HG03064 (cell line): ENCODE data around the gene LTV1.
"Not testable (repeated sequence)": the region's sequence is repeated elsewhere in the genome, so short reads cannot be mapped to it uniquely, and the experiment has no call there.

Experiments used
- ATAC-seq: cut with Tn5 transposase; IDR thresholded peaks from one replicate; pipeline ENCODE4 v1.9.1; 2021; ENCODE audit warnings: low read depth; ENCODE audit not compliant: unreplicated experiment

The LTV1 gene, protein sequence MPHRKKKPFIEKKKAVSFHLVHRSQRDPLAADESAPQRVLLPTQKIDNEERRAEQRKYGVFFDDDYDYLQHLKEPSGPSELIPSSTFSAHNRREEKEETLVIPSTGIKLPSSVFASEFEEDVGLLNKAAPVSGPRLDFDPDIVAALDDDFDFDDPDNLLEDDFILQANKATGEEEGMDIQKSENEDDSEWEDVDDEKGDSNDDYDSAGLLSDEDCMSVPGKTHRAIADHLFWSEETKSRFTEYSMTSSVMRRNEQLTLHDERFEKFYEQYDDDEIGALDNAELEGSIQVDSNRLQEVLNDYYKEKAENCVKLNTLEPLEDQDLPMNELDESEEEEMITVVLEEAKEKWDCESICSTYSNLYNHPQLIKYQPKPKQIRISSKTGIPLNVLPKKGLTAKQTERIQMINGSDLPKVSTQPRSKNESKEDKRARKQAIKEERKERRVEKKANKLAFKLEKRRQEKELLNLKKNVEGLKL

DNA sequence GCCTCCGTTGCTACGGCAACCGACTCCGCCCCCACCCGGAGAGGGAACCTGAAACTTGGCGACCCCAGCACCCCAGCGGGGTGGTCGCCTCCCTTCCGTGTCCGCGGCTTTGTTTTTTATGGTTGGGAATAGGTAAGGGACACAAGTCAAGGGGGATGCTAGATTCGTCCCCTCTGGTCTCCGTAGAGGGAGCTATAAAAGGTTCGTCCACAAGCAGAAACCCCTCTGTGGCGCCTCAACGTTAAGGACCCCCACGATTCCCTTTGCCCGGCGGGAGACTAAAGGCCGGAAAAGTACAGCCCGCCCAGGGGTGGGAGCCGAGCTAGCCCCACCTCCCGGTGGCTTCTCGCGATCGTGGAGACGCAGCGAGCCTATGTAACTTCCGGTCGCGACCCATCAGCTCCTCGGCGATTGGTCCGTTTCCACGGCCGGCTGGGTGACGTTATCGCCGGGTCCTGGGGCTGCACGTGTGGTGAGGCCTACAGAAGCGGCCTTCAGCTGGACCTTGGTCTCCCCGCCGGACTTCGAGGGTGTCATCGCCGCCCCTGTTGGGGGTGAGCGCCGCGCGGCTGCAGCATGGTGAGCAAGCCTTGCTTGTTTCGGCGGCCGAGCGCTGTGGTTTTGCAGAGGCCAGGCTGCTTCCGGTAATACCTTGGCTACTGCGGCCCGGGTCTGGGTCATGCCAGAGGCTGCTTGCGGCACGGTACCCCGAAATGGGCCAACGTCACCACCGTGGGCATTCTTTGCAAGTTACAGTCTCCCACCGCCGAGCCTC is at the start of gene LTV1:
TSS of gene LTV1 (plus strand) at position 437 of the 775 bp plus-strand sequence. CDS start at position 577, 140 bp downstream.
- ATAC-seq = peak; percentile 99

DNA sequence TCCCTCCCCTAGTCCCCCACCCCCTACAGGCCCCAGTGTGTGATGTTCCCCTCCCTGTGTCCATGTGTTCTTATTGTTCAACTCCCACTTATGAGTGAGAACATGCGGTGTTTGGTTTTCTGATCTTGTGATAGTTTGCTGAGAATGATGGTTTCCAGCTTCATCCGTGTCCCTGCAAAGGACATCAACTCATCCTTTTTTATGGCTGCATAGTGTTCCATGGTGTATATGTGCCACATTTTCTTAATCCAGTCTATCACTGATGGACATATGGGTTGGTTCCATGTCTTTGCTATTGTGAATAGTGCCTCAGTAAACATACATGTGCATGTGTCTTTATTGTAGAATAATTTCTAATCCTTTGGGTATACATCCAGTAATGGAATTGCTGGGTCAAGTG is 46.6 kb upstream of the LTV1 start:
- not testable (repeated sequence) for ATAC-seq

DNA sequence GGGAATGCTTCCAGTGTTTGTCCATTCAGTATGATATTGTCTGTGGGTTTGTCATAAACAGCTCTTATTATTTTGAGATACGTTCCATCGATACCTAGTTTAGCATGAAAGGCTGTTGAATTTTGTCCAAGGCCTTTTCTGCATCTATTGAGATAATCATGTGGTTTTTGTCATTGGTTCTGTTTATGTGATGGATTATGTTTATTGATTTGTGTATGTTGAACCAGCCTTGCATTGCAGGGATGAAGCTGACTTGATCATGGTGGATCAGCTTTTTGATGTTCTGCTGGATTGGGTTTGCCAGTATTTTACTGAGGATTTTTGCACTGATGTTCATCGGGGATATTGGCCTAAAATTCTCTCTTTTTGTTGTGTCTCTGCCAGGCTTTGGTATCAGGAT is 44.7 kb upstream of the LTV1 start:
- not testable (repeated sequence) for ATAC-seq

DNA sequence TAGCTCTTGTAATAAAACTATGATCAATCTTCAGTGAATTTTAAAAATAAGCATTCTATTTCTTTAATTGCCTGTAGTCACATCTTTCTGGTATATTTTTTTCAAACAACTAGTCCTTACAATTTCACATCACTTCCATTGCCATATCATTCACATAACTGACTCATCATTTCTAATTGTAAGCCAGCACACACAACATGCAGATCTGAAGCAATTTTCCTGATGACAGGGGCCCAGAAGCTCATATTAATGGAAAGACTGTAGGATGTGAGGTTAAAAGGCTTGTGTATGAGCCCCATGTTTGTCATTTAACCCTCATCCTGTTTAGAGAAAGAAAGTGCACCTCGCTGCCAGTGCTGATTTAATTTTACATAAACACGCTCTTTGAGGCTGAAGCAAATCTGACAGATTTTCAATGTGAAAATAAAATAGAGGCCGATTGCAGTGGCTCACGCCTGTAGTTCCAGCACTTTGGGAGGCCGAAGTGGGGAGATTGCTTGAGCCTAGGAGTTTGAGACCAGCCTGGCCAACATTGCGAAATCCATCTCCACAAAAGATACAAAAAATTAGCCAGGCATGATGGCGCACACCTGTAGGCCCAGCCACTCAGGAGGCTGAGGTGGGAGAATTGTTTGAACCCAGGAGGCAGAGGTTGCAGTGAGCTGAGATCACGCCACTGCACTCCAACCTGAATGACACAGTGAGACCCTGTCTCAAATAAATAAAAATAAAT is 40.1 kb upstream of the LTV1 start:
- no peak for ATAC-seq

DNA sequence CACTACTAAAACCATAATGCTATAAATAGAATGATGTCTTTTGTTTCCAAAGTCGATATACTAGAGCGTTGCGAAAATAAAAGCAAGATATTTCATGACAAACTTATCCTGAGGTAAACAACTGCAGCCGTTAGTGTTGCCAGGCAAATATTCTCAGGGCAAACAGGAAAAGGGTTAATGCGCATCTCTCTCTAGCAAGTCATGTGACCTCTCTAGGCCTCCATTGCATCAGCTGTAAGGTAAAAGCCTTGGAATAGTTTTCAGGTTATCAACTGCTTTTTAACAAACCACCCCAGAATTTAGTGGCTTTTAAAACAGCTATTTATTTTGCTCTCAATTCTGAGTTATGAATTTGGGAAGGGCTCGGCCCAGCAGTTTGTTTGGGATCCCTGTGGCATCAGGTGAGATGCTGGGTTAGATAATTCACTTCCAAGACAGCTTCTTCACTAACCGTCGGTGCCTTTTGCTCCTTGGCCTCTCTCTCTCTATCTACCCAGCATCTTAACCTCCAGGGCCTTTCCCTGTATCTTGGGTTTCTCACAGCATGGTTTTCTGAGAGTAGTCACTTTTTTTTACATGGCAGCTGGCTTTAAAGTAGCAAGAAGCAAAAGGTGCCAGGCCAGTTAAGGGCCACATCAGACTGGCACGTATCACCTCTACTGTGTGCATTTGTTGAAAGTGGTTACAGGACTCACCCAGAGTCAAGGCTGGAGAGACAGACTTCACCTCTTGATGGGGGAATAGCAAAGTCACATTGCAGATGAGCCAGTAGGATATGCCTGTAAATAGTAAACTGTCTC is 39.2 kb upstream of the LTV1 start:
- ATAC-seq = no peak

DNA sequence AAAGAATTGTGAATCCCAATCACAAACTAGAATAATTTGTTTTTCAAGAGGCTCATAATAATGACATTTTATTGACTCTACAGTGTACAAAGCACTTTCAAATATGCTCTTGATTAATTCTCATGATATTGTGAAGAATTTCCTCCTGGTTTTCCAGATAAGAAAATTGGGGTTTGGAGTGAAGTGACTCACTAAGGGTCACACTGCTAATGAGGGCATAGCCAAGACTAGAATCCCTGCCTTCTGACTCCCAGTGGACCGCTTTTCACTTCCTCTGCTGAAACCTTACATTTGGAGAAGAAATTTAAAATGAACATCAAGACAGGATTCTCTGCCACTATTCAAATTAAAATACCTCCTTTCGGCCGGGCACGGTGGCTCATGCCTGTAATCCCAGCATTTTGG is 38.3 kb upstream of the LTV1 start:
- no peak for ATAC-seq

DNA sequence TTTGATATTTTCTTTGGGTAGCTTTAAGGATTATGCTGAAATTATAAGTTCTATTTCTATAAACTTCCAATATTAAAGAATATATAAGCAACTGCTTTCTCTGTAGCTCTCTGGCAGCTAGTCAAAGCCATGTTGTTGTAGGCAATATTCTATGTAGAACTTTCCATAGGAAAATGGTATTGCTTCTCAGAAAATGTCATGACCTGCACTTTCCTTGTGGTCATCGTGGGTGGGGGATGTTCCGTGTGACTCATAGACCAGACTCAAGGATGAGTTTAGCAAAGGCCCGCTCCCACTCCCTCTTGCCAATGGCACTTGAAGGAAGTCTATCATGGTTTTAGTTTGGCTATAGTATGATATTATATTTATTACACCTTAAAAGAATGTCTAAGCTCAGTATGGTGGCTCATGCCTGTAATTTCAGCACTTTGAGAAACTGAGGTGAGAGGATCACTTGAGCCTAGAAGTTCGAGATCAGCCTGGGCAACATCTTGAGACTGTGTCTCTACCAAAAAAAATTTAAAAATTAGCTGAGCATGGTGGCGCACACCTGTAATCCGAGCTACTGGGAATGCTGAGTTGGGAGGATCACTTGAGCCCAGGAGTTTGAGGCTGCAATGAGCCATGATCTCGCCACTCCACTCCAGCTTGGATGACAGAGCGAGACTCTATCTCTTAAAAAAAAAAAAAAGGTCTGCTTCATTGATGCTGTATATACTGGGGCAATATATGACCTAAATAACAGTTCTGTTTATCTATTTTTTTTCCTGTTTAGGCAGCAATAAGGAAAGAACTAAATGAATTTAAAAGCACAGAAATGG is 36.6 kb upstream of the LTV1 start:
- no peak for ATAC-seq

DNA sequence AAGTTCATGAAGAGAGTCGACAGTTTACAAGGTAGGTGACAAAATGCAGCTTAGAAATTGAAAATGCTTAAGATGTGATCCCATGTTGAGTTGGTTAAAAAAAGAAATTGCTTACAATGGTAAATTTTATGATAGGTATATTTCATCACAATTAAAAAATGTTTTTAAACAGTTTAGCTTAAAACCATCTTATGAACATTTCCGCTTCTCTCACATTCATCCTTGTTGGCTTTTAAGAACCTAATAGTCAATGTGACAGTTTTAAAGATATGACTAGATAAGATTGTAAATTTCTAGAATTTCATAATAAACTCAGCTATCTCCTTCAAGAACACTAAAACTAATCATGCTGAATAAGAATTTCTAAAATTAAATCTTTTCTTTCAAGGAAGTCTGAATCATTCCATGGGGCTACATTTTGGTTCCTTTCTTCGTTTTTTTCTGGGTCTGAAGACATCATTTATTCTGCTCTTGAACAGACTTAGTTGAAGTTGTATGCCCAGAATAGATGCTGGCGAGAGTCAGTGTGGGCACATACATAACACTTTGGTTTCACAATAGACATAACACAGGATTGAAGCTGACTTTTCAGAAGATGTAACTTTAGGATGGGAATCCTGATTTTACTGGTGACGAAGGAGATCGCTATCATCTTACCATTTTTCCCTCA is 35.9 kb upstream of the LTV1 start:
- ATAC-seq = no peak

DNA sequence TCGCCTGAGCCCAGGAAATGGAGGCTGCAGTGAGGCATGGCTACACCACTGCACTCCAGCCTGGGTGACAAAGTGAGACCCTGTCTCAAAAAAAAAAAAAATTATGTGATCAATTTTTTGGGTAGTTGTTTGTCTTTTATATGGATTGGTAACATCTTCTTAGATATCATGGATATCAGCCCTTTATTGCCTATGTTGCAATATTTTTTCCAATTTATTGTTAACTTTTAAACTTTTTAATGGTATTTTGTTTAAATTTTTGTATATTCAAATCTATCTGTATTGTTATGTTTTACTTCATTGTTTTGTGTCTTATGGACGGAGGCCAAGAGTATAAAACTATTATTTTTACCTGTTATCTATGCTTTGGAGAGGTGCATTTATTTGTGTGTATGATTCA is 32.4 kb upstream of the LTV1 start:
- ATAC-seq = no peak

DNA sequence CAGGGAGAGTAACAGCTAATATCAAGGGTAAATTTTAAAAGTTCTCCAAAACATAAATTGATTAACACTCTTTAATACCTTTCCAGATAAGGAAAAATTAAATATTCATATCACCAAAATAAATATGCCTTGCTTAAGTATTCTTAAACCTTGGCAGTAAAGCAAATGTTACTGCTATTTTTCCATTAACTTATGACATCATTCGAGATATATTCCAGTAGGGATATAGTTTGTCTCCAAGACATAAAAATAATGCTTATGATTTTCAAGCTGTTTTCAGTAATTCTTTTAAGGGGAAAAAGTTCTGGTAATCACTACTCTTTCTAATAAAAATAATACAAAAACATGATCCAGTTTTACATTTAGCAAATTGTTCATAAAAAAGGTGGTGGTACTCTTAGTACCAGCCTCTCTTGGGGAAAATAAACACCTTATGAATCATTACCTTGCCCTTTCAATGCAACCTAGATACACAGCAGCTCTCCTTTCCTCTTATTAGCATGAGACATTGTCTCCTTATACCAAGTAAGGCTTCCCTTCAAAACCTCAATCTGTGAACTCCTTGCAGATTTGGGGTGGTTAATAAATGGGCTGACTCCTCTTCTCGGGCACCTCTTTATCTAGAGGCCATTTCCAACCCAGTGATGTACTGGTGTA is 31.5 kb upstream of the LTV1 start:
- no peak for ATAC-seq

DNA sequence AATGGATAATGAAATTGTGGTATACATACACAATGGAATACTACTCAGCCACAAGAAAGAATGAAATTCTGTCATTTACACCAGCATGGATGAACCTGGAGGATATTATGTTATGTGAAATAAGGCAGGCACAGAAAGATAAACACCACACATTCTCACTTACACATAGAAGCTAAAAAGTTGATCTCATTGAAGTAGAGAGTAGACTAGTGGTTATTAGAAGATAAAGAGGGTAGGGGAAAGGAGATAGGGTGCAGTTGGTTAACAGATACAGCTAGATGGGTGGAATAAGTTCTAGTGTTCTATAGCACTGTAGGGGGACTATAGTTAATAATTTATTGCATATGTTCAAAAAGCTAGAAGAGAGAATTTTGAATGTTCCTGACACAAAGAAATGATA is 25.5 kb upstream of the LTV1 start:
- no peak for ATAC-seq

DNA sequence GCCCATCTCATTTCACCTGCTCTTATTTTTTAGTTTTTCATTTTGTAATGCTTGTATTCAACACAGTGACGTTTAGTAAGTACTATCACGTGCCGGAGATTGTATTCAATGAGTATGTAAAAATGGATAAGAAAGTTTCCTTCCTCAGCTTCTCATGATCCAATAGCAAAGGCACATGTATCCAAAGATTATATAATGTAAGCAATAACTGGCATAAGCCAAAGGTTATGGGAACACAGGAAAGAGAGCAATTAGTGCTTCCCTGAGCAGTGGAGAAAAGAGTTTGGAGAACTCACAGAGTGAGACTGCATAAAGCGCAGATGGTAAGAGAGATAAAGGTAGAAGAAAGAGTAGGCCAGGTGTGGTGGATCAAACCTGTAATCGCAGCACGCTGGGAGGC is 21.8 kb upstream of the LTV1 start:
- ATAC-seq = no peak

DNA sequence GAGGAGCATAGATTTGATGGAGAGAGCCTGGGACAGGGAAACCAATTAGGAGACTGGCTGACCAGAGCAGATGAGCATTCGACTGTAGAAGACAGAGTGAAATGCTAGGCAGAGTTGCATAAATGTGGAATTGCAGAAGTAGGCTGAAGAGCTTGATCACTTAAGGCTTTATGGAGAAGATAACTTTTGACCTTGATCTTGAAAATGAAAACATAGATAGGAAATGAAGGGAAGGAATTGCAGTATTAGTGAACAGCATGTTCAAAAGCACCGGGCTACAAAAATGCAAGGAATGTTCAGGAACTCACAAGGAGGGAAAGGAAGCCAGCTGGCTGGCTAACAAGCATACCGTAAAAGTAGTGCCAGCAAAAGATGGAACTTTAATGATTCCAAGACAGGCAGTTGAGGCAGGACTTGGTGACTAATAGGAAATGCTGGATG is 20.5 kb upstream of the LTV1 start:
- no peak for ATAC-seq

DNA sequence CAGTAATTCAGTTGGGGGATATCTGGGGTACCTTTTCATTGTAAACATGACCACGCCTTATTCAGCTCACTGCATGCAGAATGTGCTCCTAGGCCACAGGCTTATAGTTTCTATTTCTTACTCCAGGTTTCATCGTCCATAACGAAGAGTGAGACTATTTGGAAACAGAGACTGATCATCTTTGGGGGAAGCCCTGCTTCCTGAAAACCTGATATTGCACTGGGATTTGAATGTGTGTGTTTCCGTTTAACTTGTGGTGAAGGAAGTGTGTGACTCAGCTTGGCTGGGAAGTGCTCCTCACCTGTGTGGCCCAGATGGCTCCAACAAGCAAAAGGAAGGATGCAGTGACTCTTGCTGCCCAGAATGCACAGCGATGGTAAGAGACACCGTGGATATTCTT is 19.6 kb upstream of the LTV1 start:
- ATAC-seq = no peak

DNA sequence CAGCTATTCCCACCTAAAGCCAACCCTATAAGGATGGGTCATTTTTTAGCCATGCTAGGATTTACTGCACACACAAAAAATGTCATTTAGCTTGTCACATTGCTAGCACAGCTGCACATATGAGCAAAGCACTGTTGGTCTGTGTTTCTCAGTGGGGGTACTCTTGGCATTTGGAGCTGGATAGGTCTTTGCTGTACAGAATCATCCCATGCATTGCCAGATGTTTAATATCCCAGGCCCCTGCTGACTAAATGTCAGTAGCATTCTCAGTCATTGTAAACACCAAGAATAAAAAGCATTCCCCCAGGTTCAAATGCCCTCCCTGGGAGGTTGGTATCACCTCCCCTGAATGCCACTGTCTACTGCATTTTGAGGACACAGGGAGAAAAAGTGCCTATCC is 14.6 kb upstream of the LTV1 start:
- no peak for ATAC-seq

DNA sequence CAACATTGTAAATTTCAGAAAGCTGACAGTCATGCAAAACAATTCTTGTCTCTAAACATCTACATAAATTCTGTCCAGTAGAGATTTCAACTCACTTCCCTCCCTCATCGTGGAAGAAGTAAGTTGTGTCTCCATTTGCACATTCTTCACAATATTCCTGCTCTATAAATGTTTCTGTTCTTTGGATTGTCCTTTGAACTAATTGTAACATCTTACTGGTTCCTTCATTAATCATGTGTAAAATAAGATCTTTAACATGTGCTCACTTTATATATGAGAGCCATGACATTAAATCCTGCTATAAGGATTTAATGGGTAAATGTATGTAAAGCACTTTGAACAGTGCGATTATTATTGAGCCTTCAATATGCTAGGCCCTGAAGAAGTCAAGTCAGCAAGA is 7.0 kb upstream of the LTV1 start:
- ATAC-seq = no peak

DNA sequence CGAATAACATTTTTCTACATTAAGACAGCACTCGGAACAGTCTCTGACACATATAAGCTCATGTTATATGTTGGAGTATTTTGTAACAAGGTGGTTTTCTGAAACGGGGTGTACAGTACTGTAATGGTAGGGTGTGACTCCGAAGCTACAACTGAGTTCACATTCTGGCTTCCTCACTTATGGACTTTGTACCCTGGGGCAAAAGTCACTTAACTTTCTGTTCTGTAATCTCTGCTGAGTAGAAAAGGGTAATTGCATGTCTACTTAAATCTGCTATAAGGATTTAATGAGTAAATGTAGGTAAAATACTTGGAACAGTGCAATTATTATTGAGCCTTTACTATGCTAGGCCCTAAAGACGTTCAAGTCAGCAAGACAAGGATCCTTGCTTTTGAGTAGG is 4.7 kb upstream of the LTV1 start:
- no peak for ATAC-seq

DNA sequence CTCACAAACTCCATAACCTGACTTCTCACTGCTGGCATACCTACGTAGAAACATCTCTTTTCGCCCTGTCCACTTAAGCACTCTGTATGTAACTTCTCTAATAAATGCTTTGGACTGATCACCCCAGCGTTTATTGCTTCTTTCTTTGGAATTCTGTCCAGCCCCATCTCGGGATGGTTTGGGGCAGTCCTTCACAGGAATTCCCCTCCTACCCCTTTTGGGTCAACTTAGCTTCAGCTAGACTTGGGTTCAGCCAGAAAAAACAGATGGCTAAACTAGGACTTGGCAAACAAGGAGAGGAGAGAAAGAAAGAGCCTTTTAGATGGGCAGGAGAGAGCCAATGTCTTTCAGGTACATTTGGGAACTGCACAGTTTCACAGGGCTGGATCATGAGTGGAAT is 3.9 kb upstream of the LTV1 start:
- ATAC-seq = no peak
